GM18858 (cell line): ENCODE measurements around the gene MMP2.

Experiments used
- ATAC-seq: cut with Tn5 transposase; IDR thresholded peaks from one replicate; pipeline ENCODE4 v1.9.1; 2021; ENCODE audit not compliant: unreplicated experiment

MMP2 gene

GRCh38 chr16:55491691-55492090 lies 12.7 kb downstream of the MMP2 start:
- ATAC-seq = no peak

DNA sequence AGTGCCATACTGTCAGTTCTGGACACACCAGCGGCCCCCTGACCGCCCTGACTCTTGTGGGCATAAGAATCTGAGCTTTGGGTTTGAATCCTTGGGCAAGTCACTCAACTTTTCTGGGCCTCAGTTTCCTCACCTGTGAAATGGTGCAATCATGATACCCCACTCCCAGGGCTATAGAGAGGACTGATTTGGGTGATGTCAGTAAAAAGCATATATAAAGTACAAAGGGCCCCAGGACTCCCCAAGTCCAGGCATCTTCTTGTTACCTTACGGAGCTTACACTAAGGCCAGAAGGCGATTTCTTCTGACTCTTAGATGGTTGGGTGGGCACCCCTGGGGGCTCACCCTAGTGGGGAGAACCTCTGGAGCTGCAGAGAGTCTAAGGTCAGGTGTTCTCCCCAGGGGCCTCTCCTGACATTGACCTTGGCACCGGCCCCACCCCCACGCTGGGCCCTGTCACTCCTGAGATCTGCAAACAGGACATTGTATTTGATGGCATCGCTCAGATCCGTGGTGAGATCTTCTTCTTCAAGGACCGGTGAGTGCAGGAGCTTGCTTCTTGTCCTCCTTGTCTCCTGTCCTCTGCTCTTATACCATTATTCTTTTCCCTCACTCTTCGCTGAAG lies 13.9 kb downstream of the MMP2 start:
- no peak for ATAC-seq

GRCh38 chr16:55494994-55495421 lies 16.0 kb downstream of the MMP2 start:
- no peak for ATAC-seq

DNA sequence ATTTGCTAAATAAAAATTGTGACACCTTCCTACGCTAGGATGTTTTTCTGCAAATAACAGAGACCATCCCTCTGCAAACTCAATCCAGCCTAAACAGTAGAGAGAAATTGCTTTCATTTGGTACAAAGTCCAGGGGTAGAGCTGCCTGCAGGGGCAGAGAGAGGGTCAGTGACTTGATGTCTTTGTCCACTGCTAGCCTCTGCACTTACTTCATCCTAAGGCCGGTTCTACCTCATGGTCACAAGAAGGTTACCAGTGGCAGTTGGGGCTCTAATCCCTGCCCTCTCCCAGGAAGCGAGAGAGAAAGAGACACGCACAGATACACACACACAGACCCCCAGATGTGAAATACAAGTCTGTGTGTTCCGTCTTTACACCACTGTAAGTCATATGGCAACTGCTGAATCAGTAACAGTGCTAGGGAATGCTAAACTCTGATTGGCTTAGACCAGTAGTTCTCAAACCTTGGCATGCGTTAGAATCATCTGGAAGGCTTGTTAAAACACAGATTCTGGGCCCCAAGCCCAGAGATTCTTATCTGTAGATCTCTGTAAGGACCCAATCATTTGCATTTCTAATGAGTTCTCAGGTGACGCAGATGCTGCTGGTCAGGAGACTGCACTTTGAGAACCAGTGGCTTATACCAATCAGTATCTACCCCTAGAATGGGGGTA lies 16.8 kb downstream of the MMP2 start:
- no peak for ATAC-seq

DNA sequence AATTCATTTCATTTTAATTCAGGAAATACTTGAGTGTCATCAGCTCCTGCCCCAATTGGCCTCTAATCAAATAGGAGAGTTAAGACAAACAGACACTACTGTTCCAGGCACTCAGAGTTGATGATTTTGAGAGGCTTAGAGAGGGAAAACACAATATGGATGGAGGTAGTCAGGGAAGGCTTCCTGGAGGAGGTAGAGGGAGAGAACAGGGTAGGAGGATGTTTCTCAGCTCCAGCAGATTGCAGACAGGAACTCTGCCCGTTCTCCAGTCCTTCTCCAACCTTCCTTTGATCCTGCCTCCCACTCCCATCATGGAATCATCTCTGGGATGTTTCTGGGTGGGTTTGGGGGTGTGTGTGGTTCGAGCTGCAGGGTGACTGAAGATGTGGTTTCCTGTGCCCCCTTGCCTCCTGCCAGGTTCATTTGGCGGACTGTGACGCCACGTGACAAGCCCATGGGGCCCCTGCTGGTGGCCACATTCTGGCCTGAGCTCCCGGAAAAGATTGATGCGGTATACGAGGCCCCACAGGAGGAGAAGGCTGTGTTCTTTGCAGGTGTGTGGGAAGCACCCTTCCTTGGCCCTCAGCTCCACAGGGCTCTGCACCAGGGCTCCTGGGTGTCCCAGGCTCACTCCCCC lies 17.6 kb downstream of the MMP2 start:
- no peak for ATAC-seq

- no peak for ATAC-seq
Observed at GRCh38 chr16:55497558-55497957, 18.6 kb downstream of the MMP2 start.

DNA sequence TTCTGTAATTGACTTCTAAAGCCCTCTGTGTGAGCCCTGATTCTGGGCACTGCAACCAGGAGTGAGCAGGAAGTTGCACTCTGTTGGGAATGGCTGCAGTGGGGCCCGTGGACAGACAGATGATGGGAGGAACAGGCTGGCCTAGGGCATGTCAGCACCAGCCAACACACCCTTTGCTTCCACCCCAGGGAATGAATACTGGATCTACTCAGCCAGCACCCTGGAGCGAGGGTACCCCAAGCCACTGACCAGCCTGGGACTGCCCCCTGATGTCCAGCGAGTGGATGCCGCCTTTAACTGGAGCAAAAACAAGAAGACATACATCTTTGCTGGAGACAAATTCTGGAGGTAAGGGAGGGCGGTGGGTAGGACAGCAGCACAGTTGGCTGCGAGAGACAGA lies 19.1 kb downstream of the MMP2 start:
- no peak for ATAC-seq

GRCh38 chr16:55499281-55499680 lies 20.3 kb downstream of the MMP2 start:
- ATAC-seq = no peak

GRCh38 chr16:55499951-55500529 lies 21.0 kb downstream of the MMP2 start:
- no peak for ATAC-seq

- ATAC-seq = no peak
Observed at GRCh38 chr16:55500530-55501011, 21.6 kb downstream of the MMP2 start.

- ATAC-seq = no peak
Observed at GRCh38 chr16:55501549-55502322, 22.7 kb downstream of the MMP2 start.

- ATAC-seq = no peak
Observed at GRCh38 chr16:55502801-55503366, 23.9 kb downstream of the MMP2 start.

DNA sequence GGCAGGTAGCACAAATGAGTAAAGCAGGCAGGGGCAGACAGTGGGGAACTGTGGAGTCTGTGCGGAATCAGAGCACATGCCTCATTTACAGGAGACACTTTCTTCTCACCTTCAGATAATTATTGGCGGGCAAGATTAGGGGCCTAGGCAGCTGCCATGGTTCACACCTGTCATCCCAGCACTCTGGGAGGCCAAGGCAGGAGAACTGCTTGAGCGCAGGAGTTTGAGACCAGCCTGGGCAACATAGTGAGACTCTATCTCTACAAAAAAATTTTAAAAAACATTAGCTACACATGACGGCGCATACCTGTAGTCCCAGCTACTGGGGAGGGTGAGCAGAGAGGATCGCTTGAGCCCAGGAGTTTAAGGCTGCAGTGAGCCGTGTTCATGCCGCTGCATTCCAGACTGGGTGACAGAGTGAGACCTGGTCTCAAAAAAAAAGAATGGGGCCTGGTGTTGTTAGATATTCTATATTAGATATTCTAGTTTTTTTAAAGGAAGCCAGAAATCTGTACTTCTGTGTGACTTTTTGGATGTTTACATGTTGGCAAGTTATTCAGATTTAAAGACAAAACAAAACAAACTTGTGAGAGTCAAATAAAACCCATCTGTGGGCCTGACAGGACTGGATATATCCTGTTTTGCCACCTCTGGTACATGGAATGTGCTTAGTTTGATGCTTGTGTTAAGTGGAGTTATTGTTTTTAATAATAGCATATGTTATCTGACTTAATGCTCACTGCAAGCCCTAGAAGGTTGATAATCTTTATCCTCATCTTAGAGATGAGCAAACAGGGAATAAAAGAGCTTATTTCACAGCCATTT lies 24.9 kb downstream of the MMP2 start:
- no peak for ATAC-seq

DNA sequence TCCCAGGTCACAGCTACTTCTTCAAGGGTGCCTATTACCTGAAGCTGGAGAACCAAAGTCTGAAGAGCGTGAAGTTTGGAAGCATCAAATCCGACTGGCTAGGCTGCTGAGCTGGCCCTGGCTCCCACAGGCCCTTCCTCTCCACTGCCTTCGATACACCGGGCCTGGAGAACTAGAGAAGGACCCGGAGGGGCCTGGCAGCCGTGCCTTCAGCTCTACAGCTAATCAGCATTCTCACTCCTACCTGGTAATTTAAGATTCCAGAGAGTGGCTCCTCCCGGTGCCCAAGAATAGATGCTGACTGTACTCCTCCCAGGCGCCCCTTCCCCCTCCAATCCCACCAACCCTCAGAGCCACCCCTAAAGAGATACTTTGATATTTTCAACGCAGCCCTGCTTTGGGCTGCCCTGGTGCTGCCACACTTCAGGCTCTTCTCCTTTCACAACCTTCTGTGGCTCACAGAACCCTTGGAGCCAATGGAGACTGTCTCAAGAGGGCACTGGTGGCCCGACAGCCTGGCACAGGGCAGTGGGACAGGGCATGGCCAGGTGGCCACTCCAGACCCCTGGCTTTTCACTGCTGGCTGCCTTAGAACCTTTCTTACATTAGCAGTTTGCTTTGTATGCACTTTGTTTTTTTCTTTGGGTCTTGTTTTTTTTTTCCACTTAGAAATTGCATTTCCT lies 26.5 kb downstream of the MMP2 start:
- ATAC-seq = no peak

GRCh38 chr16:55506083-55506482 lies 27.1 kb downstream of the MMP2 start:
- no peak for ATAC-seq

GRCh38 chr16:55506708-55507107 lies 27.7 kb downstream of the MMP2 start:
- ATAC-seq = no peak

DNA sequence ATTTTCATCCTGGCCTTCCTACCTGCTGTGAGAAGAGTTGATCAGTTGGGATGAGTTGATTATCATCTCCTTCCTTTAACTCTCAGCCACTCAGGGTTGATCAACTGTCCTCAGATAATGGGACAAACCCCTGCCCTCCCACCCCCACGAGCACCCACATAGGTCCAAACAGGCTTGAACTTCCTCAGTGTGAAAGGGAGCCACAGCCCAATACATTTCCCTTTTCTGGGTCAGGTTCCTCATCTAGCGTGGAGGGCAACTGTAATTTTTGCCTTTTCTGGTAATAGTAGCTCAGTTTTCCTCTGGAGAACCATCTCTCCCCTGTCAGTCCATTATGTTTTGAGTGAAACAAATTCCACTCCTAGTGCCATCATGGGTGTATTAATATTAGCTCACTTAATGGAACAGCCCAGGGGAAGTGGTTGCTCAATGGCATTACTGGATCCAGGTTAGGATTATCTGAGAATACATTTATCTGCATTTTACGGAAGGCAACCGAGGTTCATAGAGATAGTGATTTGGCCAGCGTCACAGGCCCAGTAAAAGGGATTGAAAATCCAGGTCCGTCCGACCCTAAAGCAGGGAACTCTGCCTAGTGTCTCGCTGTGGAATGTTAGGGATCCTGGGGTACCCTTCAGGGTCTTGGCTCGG lies 29.4 kb downstream of the MMP2 start:
- ATAC-seq = no peak

DNA sequence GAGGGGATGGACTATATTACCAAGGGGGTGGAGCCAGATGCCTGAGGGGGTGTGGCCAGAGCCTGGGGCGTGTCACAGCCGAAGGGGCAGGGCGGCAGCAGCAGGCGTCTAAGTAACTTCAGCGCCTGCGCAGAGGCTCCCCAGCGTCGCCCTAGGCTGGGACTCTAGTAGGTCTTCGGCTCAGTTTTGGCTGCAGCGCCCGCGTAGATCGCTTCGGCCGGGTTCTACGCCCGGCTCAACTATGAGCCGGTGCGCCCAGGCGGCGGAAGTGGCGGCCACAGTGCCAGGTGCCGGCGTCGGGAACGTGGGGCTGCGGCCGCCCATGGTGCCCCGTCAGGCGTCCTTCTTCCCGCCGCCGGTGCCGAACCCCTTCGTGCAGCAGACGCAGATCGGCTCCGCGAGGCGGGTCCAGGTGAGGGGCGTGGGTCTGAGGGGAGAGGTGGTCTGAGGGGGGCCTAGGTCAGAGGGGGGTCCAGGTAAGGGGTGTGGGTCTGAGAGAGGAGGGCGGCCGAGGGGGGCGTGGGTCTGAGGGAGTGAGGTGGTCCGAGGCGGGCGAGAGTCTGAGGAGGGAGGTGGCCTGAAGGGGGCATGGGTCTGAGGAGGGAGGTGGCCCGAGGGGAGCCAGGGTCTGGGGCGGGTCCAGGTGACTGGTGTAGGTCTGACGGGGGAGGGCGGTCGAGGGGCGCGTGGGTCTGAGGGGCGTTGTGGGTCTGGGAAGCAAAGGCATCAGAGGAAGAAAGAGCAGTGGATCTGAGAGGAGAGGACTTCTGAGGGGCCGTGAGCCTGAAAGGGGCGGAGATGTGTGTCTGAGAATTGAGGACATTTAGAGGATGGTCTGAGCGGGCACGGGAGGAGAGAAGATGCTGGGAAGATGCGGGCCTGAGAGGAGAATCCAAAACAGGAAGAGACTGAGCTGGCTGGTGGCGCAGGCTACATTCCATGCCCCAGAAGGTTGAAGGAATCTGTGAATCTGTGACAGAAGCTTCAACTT lies 30.2 kb downstream of the MMP2 start, which contains the start of gene LPCAT2:
TSS of gene LPCAT2 (plus strand) at position 132 of the 991 bp plus-strand sequence. CDS start at position 242, 110 bp downstream.
- no peak for ATAC-seq
